GM21526 (cell line): Measurements from ENCODE around the gene MDGA2.

Experiments used
- ATAC-seq: cut with Tn5 transposase; IDR thresholded peaks from one replicate; pipeline ENCODE4 v1.9.1; 2021; ENCODE audit warnings: moderate library complexity; ENCODE audit not compliant: unreplicated experiment, low FRiP score

The MDGA2 gene

GRCh38 chr14:47675466-47676314 lies at the start of gene MDGA2:
MDGA2 (minus strand) TSS chr14:47675605.
- no peak for ATAC-seq

GRCh38 chr14:47722929-47723693 lies 47.7 kb upstream of the MDGA2 start:
- no peak for ATAC-seq

GRCh38 chr14:47720281-47720680 lies 44.9 kb upstream of the MDGA2 start:
- ATAC-seq: no peak

- ATAC-seq: no peak
Measured at GRCh38 chr14:47715330-47715729, 39.9 kb upstream of the MDGA2 start.

- no peak for ATAC-seq
Measured at GRCh38 chr14:47710581-47710980, 35.2 kb upstream of the MDGA2 start.

- ATAC-seq: no peak
Measured at GRCh38 chr14:47705683-47706082, 30.3 kb upstream of the MDGA2 start.

GRCh38 chr14:47691829-47692228 lies 16.4 kb upstream of the MDGA2 start:
- no peak for ATAC-seq

- no peak for ATAC-seq
Measured at GRCh38 chr14:47678993-47679392, 3.6 kb upstream of the MDGA2 start.

- no peak for ATAC-seq
Measured at GRCh38 chr14:47678157-47678556, 2.8 kb upstream of the MDGA2 start.

GRCh38 chr14:47676315-47676617 lies 861 bp upstream of the MDGA2 start:
- ATAC-seq: no peak

- ATAC-seq: no peak
Measured at GRCh38 chr14:47674543-47675465, 601 bp downstream of the MDGA2 start.

- no peak for ATAC-seq
Measured at GRCh38 chr14:47674148-47674542, 1.3 kb downstream of the MDGA2 start.

GRCh38 chr14:47665337-47666134 lies 9.9 kb downstream of the MDGA2 start:
- ATAC-seq: no peak

GRCh38 chr14:47662466-47662865 lies 12.9 kb downstream of the MDGA2 start:
- ATAC-seq: no peak

- ATAC-seq: no peak
Measured at GRCh38 chr14:47660158-47660557, 15.2 kb downstream of the MDGA2 start.

GRCh38 chr14:47658041-47658440 lies 17.4 kb downstream of the MDGA2 start:
- no peak for ATAC-seq

GRCh38 chr14:47657143-47657542 lies 18.3 kb downstream of the MDGA2 start:
- ATAC-seq: no peak

GRCh38 chr14:47651337-47651736 lies 24.1 kb downstream of the MDGA2 start:
- ATAC-seq: no peak

- ATAC-seq: no peak
Measured at GRCh38 chr14:47637753-47638152, 37.7 kb downstream of the MDGA2 start.
